Naive thymus-derived CD4-positive, alpha-beta T cell (primary cell): ENCODE results near the gene PRSS33. TPM values are rescaled to one million over a fixed set of nuclear protein-coding genes. Genes with fewer than 3 reads are reported as not detected.
A peak's percentile ranks its signal among the peaks of the same experiment; 100 is the strongest.

Experiments used
- ATAC-seq: fragments of 150-1000 bp; cut with Tn5 transposase; 2 replicates; pipeline ENCODE4 v1.10.0; 2021; ENCODE audit warnings: mild to moderate bottlenecking, moderate library complexity
- CTCF ChIA-PET: fragments of 350-600 bp; sonication (Branson Sonifier 250); formaldehyde crosslinking; loops from one replicate; lab custom pipeline; 2021; ENCODE audit warnings: antibody characterized with exemption; lab: Charles Lee
- POLR2A ChIA-PET: fragments of 350-600 bp; sonication (Branson Sonifier 250); formaldehyde crosslinking; loops from one replicate; lab custom pipeline; 2021; ENCODE audit warnings: antibody characterized with exemption, inconsistent platforms; lab: Charles Lee
- DNase-seq, 9 donors: peaks; one replicate each; pipeline versions ENCODE4 v3.0.0 to v3.0.0-alpha.2; 2020 to 2022; ENCODE audit warnings: mixed read lengths in 1 of 9
- H3K27ac ChIP-seq: one replicate; pipeline ENCODE4 v1.7.0; 2013; ENCODE audit warnings: mild to moderate bottlenecking, low read depth, low read length, moderate library complexity
- H3K27me3 ChIP-seq, 2 donors: one replicate each; pipeline ENCODE4 v1.7.0; 2013; ENCODE audit warnings: low read length in 2 of 2, mild to moderate bottlenecking in 2 of 2, moderate library complexity in 2 of 2; ENCODE audit not compliant: control insufficient read depth in 2 of 2, insufficient read depth in 2 of 2
- H3K36me3 ChIP-seq, 3 experiments: 1 replicate in 2 of 3; 2 replicates in 1 of 3; pipeline ENCODE4 v1.7.0; 2013; ENCODE audit warnings: low read length in 3 of 3, mild to moderate bottlenecking in 3 of 3, moderate library complexity in 1 of 3; ENCODE audit not compliant: insufficient read depth in 3 of 3, control insufficient read depth in 2 of 3
- H3K4me1 ChIP-seq, 2 donors: one replicate each; pipeline ENCODE4 v1.7.0; 2013; ENCODE audit warnings: low read length in 2 of 2, mild to moderate bottlenecking in 2 of 2, moderate library complexity in 1 of 2; ENCODE audit not compliant: control insufficient read depth in 2 of 2, insufficient read depth in 2 of 2
- H3K4me3 ChIP-seq: 2 replicates; pipeline ENCODE4 v1.7.0; 2013; ENCODE audit warnings: mild to moderate bottlenecking, low read length
- H3K9me3 ChIP-seq, 3 experiments: 1 replicate in 2 of 3; 2 replicates in 1 of 3; pipeline ENCODE4 v1.7.0; 2013; ENCODE audit warnings: low read length in 3 of 3; ENCODE audit not compliant: control insufficient read depth in 2 of 3
- H3K27ac Mint-ChIP-seq, 9 donors: one replicate each; pipeline ENCODE4 v1.8.0; 2020 to 2022; ENCODE audit warnings: mixed read lengths in 9 of 9, mild to moderate bottlenecking in 8 of 9, moderate library complexity in 5 of 9, inconsistent platforms in 2 of 9
- H3K27me3 Mint-ChIP-seq, 5 donors: one replicate each; pipeline ENCODE4 v1.8.0; 2021 to 2022; ENCODE audit warnings: mixed read lengths in 5 of 5, mild to moderate bottlenecking in 1 of 5
- H3K36me3 Mint-ChIP-seq, 5 donors: one replicate each; pipeline ENCODE4 v1.8.0; 2020 to 2022; ENCODE audit warnings: mixed read lengths in 5 of 5, mild to moderate bottlenecking in 3 of 5, inconsistent platforms in 1 of 5
- H3K4me1 Mint-ChIP-seq, 7 donors: one replicate each; pipeline ENCODE4 v1.8.0; 2020 to 2022; ENCODE audit warnings: mixed read lengths in 7 of 7, mild to moderate bottlenecking in 3 of 7, inconsistent platforms in 1 of 7
- H3K4me3 Mint-ChIP-seq, 10 donors: one replicate each; pipeline ENCODE4 v1.8.0; 2020 to 2022; ENCODE audit warnings: mild to moderate bottlenecking in 10 of 10, mixed read lengths in 10 of 10, moderate library complexity in 6 of 10, inconsistent platforms in 2 of 10
- H3K9me3 Mint-ChIP-seq, 11 donors: one replicate each; pipeline ENCODE4 v1.8.0; 2020 to 2022; ENCODE audit warnings: mixed read lengths in 11 of 11, mild to moderate bottlenecking in 4 of 11, inconsistent platforms in 1 of 11, moderate library complexity in 1 of 11
- intact Hi-C, 2 donors: fragments of 100-400 bp; cut with micrococcal nuclease; formaldehyde crosslinking; loops; one replicate each; pipeline ENCODE4 v1.15.1; 2023
- polyA plus RNA-seq, 2 donors: library from polyadenylated mRNA; unstranded; fragments of 300-500 nt; fragmentation: Illumina TruSeq; gene quantifications; one replicate each; pipeline ENCODE4 v1.2.3, GENCODE V29; 2021
- total RNA-seq, 6 experiments: library from RNA in 5 of 6; stranded (reverse) in 5 of 6; gene quantifications; 1 replicate in 5 of 6; 2 replicates in 1 of 6; pipeline ENCODE4 v1.2.3 and lab custom pipeline; 2021 to 2026

Gene PRSS33
- total and polyA plus RNA-seq, 7 experiments from 2014 or later = 0.19 TPM; not detected in 6

DNA sequence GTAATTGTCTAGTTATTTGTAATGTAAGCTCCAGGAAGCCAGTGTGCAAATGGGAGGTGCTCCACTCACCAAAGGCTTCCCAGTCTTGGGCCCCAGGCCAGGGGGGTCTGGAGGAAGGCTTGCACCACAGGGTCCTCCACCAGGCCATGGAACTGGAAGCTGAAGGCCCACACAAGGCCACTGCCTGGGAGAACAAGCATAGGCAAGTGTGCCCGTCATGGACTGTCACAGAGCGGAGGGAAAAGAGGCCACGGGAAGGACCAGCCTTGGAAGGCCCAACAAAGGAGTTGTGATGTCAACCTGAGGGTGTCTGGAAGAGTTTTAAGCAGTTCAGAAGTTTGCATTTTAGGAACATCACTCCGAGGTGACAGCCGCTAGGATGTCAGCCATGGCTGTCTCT, 37.9 kb downstream of the PRSS33 start:
- DNase-seq (no peak), ATAC-seq (no peak)
- no peaks in the 10 kb centered on the region for H3K9me3 ChIP-seq
- POLR2A ChIA-PET = no interaction called here
- H3K4me1 Mint-ChIP-seq = peaks cover 10 to 30% (median 24%) of the 10 kb centered on the region in 7 donors
- H3K27me3 Mint-ChIP-seq = peaks cover 0 to 1% (median 0%) of the 10 kb centered on the region in 5 donors
- peaks cover 0 to 6% (median 0%) of the 10 kb centered on the region in 11 donors for H3K9me3 Mint-ChIP-seq
- H3K36me3 Mint-ChIP-seq = peaks cover 0 to 21% (median 9%) of the 10 kb centered on the region in 5 donors
- no peaks in the 10 kb centered on the region for H3K27me3 ChIP-seq
- peak overlapping the region in 1 of 9 donors; percentile 17 for H3K27ac Mint-ChIP-seq
- peaks cover 0 to 4% (median 0%) of the 10 kb centered on the region in 3 experiments for H3K36me3 ChIP-seq
- no peak overlapping the region for H3K27ac ChIP-seq
- H3K4me1 ChIP-seq = peaks cover 11 to 18% of the 10 kb centered on the region in 2 donors
- no peak overlapping the region for H3K4me3 Mint-ChIP-seq
- no peak overlapping the region for H3K4me3 ChIP-seq
- CTCF ChIA-PET = no interaction called here
- intact Hi-C loops = no loop called here

DNA sequence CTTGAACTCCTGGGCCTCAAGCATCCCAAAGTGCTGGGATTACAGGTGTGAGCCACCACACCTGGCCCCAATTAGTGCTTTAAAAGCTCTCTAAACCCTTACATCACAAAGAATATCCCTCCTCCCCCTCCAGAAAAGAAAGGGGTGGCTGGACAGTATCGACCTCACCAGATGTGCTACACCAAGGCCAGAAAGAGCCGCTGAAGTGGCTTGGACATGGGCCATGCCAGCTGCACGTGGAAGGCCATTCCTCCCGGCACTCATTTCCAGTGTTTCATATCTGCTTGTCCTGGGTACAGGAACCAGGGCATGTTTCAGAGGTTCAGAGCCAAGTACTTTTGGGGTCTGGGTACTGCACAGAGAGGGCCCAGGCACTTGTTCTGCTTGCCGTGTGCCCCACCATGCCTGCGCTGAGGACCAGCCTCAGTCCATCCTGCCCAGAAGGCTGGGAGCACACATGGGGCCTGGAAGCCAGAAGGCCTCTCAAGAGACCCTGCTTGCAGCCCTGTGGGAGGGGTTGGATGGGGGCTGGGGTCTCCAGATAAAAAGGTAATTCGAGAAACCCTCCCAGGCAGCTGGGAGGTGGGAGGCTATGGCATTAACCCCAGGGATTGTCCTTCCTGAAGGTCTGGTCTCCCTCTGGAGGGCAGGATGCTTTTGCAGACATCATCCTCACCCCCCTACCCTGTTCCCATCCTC, 38.5 kb downstream of the PRSS33 start:
- ATAC-seq (no peak), DNase-seq (no peak)
- intact Hi-C loops = no loop called here
- Mint-ChIP-seq H3K27me3 (peaks cover 0 to 1% (median 0%) of the 10 kb centered on the region in 5 donors), H3K36me3 (peaks cover 0 to 17% (median 7%) of the 10 kb centered on the region in 5 donors), H3K4me1 (peaks cover 4 to 26% (median 18%) of the 10 kb centered on the region in 7 donors), H3K4me3 (no peak overlapping the region), H3K27ac (peak overlapping the region in 1 of 9 donors; percentile 25), H3K9me3 (peaks cover 0 to 6% (median 0%) of the 10 kb centered on the region in 11 donors)
- peaks cover 0 to 4% (median 0%) of the 10 kb centered on the region in 3 experiments for H3K36me3 ChIP-seq
- no peaks in the 10 kb centered on the region for H3K9me3 ChIP-seq
- no peak overlapping the region for H3K4me3 ChIP-seq
- CTCF ChIA-PET = no interaction called here
- POLR2A ChIA-PET = interaction anchor here (0.6 kb wide), 1 partner anchor 55 kb away, joined by 3 read pairs; no protein-coding TSS in a partner anchor
- peaks cover 6 to 15% of the 10 kb centered on the region in 2 donors for H3K4me1 ChIP-seq
- H3K27me3 ChIP-seq = no peaks in the 10 kb centered on the region
- H3K27ac ChIP-seq = no peak overlapping the region

GRCh38 chr16:2745961-2746360, 41.4 kb downstream of the PRSS33 start:
- intact Hi-C loops = no loop called here
- Mint-ChIP-seq H3K4me1 (peaks cover 0 to 15% (median 2%) of the 10 kb centered on the region in 7 donors), H3K9me3 (no peaks in the 10 kb centered on the region), H3K27me3 (peaks cover 0 to 1% (median 0%) of the 10 kb centered on the region in 5 donors), H3K36me3 (peaks cover 0 to 9% (median 0%) of the 10 kb centered on the region in 5 donors), H3K27ac (no peak overlapping the region), H3K4me3 (no peak overlapping the region)
- H3K27ac ChIP-seq = no peak overlapping the region
- DNase-seq (no peak), ATAC-seq (no peak)
- H3K4me1 ChIP-seq = no peaks in the 10 kb centered on the region
- no peaks in the 10 kb centered on the region for H3K27me3 ChIP-seq
- H3K9me3 ChIP-seq = no peaks in the 10 kb centered on the region
- no peak overlapping the region for H3K4me3 ChIP-seq
- ChIA-PET POLR2A (interaction anchor here (0.6 to 1.1 kb wide), 4 partner anchors 9 to 32 kb away, joined by 3 to 10 read pairs (median 4); no protein-coding TSS in a partner anchor), CTCF (interaction anchor here (1.2 kb wide), 1 partner anchor 92 kb away, joined by 3 read pairs; no protein-coding TSS in a partner anchor)
- no peaks in the 10 kb centered on the region for H3K36me3 ChIP-seq

DNA sequence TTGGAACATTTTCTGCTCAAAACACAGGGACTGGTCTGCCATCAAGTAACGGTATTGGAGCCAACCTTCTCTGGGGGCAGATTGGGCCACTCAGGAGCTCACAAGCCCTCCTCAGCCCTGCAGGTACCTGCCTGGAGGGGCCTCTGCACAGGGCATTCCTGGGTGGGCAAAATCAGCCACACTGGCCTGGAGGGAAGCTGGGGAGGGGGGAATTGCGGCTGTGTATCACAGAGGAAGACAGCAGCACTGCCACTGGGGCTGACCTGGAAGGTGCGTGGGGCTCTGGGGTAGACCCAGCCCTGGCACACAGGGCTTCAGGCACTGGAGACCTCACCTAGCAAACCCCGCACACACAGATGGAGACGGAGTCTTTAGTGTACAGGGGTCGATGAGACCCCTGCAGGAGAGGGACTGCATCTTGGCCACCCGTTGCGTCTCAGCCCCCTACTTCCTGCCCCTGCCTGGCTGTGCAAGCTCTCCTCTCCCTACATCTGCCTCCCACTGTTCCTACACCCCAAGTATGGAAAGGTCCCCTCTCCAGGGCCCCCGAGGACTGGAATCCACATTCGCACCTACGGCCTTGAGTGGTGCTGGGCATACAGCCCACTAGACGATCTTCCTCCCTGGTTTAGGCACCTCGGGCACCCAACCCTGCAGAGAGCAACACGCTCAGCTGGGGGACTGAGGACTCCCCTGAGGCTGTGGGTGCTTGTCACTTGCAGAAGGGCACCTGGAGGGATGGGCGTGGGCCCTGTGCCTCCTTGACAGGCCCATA, 42.1 kb downstream of the PRSS33 start:
- peak overlapping the region in 1 of 9 donors; percentile 4 for H3K27ac Mint-ChIP-seq
- intact Hi-C loops = no loop called here
- ChIA-PET CTCF (interaction anchor here (1.2 kb wide), 1 partner anchor 93 kb away, joined by 3 read pairs; no protein-coding TSS in a partner anchor), POLR2A (interaction anchor here (0.6 to 1.1 kb wide), 2 partner anchors 10 to 33 kb away, joined by 3 to 4 read pairs; no protein-coding TSS in a partner anchor)
- peaks cover 0 to 4% (median 0%) of the 10 kb centered on the region in 5 donors for H3K36me3 Mint-ChIP-seq
- Histone ChIP-seq H3K27ac (no peak overlapping the region), H3K36me3 (no peaks in the 10 kb centered on the region), H3K4me1 (no peaks in the 10 kb centered on the region), H3K27me3 (no peaks in the 10 kb centered on the region), H3K9me3 (no peaks in the 10 kb centered on the region), H3K4me3 (no peak overlapping the region)
- peaks cover 0 to 1% (median 0%) of the 10 kb centered on the region in 5 donors for H3K27me3 Mint-ChIP-seq
- H3K4me1 Mint-ChIP-seq = peaks cover 0 to 9% (median 0%) of the 10 kb centered on the region in 7 donors
- H3K9me3 Mint-ChIP-seq = no peaks in the 10 kb centered on the region
- H3K4me3 Mint-ChIP-seq = no peak overlapping the region
- DNase-seq (no peak), ATAC-seq (no peak)

GRCh38 chr16:2744711-2745110, 42.6 kb downstream of the PRSS33 start:
- no peaks in the 10 kb centered on the region for H3K27me3 ChIP-seq
- ChIA-PET CTCF (no interaction called here), POLR2A (no interaction called here)
- Mint-ChIP-seq H3K4me3 (no peak overlapping the region), H3K27me3 (peaks cover 0 to 1% (median 0%) of the 10 kb centered on the region in 5 donors), H3K4me1 (peaks cover 0 to 4% (median 0%) of the 10 kb centered on the region in 7 donors), H3K27ac (peak overlapping the region in 1 of 9 donors; percentile 87), H3K9me3 (no peaks in the 10 kb centered on the region), H3K36me3 (peaks cover 0 to 2% (median 0%) of the 10 kb centered on the region in 5 donors)
- H3K4me3 ChIP-seq = no peak overlapping the region
- no peaks in the 10 kb centered on the region for H3K36me3 ChIP-seq
- H3K4me1 ChIP-seq = no peaks in the 10 kb centered on the region
- no peak overlapping the region for H3K27ac ChIP-seq
- no peaks in the 10 kb centered on the region for H3K9me3 ChIP-seq
- DNase-seq (no peak), ATAC-seq (no peak)
- intact Hi-C loops = no loop called here

- ChIA-PET POLR2A (no interaction called here), CTCF (no interaction called here)
- Histone ChIP-seq H3K4me1 (no peaks in the 10 kb centered on the region), H3K27me3 (no peaks in the 10 kb centered on the region), H3K36me3 (no peaks in the 10 kb centered on the region), H3K9me3 (no peaks in the 10 kb centered on the region), H3K27ac (no peak overlapping the region), H3K4me3 (no peak overlapping the region)
- peak overlapping the region in 2 of 9 donors; percentile 18 to 51 for H3K27ac Mint-ChIP-seq
- H3K36me3 Mint-ChIP-seq = no peaks in the 10 kb centered on the region
- no peak for ATAC-seq
- peaks cover 0 to 2% (median 0%) of the 10 kb centered on the region in 5 donors for H3K27me3 Mint-ChIP-seq
- H3K4me1 Mint-ChIP-seq = peaks cover 0 to 2% (median 0%) of the 10 kb centered on the region in 7 donors
- H3K9me3 Mint-ChIP-seq = no peaks in the 10 kb centered on the region
- no peak overlapping the region for H3K4me3 Mint-ChIP-seq
- DNase-seq = no peak
- intact Hi-C loops = no loop called here
Observed at GRCh38 chr16:2743007-2743810, 44.2 kb downstream of the PRSS33 start.
